LNCaP clone FGC (cell line): Measurements from ENCODE around the gene P2RX1.

Experiments used
- DNase-seq: peaks from one replicate; pipeline ENCODE4 v3.0.0-alpha.2; 2011; ENCODE audit warnings: low read depth
- H3K4me3 ChIP-seq: 2 replicates; pipeline ENCODE4 v1.5.1; 2011; ENCODE audit warnings: mild to moderate bottlenecking, low read depth, low read length, control low read depth
- TF ChIP-seq, protein P1 (sequence below): IDR thresholded peaks from 2 replicates; pipeline ENCODE4 v1.5.1; 2012; ENCODE audit warnings: mild to moderate bottlenecking; ENCODE audit not compliant: control insufficient read depth, insufficient read depth; ENCODE audit errors: extremely low read depth

Gene P2RX1

DNA sequence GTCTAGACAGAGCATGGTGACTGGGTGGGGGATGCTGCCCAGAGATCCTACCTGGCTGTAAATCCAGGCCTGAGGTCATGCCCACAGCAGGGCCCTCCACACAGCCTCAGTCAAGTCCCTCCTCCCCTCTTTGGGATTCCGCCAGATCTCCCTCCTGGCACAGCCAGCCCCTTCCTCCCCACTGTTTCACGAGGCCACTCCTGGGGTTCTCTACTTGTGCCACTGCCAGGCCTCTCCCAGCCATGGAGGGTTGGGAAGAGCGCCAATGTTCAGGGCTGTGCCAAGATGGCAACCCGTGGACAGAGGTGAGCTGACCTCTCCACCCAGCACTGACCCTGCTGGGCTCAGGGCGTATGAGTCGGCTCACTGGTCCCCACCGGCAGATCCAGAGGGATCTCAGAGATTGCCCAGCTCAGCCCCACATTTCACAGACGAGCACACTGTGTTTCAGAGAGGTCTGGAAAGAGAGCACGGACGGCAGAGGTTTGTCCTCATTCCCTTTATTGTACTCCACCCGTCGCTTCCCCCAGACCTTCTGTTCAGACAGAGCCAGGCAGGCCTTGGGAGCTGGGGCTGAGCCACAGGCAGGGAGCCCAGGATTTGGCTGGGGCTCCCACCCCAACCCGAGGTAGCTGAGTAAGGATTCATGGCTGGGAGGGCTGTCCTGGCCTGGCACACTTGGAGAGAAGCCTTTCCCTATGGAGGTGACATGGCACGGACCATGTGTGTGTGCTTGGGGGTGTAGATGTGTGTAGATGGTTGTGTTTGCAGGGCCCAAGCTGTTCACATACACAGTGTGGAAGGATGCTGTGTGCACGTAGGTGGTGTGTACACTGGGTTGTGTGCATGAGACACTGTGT is 19.9 kb downstream of the P2RX1 start:
- no peak overlapping the region for H3K4me3 ChIP-seq
- TF ChIP-seq, protein P1, sequence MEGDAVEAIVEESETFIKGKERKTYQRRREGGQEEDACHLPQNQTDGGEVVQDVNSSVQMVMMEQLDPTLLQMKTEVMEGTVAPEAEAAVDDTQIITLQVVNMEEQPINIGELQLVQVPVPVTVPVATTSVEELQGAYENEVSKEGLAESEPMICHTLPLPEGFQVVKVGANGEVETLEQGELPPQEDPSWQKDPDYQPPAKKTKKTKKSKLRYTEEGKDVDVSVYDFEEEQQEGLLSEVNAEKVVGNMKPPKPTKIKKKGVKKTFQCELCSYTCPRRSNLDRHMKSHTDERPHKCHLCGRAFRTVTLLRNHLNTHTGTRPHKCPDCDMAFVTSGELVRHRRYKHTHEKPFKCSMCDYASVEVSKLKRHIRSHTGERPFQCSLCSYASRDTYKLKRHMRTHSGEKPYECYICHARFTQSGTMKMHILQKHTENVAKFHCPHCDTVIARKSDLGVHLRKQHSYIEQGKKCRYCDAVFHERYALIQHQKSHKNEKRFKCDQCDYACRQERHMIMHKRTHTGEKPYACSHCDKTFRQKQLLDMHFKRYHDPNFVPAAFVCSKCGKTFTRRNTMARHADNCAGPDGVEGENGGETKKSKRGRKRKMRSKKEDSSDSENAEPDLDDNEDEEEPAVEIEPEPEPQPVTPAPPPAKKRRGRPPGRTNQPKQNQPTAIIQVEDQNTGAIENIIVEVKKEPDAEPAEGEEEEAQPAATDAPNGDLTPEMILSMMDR = no peak
- no peak for DNase-seq

DNA sequence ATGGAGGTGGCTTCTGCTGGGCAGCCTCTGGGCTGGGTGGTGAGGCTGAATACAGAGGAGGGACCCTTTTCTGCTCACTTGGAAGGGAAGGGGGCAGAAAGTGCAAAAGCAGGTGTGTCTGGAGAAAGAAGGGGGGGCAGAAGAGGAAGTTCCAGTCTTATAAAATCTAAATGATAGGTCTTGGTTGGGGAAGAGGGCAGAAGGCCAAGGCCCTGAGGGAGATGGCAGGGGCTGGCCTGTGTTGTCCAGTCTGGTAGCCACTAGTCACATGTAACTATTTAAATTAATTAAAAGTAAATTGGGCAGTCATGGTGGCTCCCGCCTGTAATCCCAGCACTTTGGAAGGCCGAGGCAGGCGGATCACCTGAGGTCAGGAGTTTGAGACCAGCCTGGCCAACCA is 20.9 kb downstream of the P2RX1 start:
- peak; percentile 65 for DNase-seq
- TF ChIP-seq, protein P1 = no peak
- H3K4me3 ChIP-seq = no peak overlapping the region

DNA sequence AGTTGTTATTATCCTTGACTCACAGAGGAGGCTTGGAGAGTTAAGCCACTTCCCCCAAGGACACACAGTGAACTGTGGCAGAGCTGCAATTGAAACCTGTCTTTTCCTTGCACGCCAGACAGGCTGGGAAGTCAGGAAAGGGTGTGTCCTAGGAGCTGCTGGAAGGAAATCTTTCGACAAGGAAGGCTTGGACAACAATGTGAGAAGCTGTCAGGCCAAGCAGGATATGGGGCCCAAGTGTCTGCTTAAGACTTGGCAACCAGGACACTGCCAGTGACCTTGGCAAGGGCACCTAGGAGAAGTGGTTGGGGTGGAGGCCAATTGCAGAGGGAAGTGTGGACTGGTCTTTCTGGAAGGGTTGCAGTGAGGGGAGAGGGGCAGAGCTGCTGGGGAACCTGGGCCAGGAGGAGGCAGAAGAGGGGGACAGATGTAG is 21.3 kb downstream of the P2RX1 start:
- TF ChIP-seq, protein P1 = no peak
- H3K4me3 ChIP-seq = no peak overlapping the region
- peak; percentile 97 for DNase-seq

DNA sequence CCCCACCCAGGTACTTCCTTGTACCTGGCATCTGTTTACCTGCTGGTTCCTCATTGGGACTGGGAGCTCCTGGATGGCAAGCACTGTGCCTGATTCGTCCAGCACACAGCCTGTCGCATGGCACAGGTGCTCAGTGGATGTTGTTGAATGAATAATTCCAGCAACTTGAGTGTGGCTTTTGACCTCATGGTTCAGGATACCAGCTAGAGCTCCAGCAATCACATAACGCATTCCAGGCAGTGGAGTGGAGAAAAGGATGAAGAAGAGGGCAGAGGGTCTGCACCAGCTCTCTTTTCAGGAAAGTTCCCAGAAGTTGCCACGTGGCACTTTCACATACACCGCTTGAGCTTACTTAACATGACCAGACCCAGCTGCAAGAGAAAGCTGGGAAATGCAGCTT is 22.1 kb downstream of the P2RX1 start:
- DNase-seq = no peak
- TF ChIP-seq, protein P1 = no peak
- H3K4me3 ChIP-seq = no peak overlapping the region

DNA sequence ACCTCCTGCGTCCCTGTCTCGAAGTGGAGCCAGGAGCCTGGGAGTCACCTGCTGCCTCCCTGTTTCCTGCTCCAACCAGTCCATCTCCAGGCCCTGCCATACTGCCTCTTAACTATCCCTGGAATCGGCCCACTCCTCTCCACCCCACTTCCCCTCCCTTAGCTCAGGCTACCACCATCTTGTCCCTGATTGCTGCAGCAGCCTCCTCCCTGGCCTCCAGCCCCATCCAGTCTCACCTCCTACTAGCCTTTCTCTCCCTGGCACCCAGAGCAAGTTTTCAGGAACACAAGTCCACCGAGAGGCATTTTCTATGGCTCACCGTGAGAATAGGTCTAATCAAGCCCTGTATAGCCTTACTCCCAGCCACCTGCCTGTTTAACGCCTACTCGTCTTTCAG is 22.5 kb downstream of the P2RX1 start:
- no peak for DNase-seq
- H3K4me3 ChIP-seq = peak overlapping the region; percentile 52
- TF ChIP-seq, protein P1 = no peak

DNA sequence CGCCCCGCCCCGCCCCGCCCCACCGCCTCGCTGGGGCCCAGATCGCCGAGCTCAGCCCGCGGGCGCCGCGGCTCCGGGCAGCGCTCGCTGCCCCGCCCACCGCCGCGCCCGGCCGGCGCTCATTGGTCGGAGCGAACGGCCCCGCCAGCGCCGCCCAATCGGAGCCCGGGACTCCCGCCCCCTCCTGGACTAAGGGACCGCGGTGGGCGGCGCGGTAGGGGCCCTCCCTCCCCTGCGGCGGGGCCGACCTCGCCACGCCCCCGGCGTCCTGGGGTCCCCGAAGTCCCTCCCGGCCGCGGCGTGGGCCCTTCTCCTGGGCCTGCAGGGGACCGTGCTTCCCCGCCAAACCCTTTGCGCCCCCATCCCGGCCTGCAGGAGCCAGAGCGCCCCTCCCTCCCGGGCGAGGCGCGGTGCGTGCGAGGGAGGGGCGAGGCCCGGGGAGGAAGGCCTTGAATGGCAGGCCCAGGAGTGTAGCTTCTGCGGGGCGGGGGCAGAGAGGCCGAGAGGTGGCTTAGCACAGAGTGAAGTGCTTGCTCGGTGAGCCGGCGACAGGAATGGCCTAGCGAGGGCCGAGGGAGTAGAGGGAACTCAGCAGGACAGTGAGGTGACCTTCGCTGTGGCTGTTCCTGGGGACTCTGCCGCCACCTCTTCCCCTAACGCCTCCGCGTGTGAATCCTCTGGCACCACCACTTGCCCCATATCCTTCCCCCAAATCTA is 23.1 kb downstream of the P2RX1 start, which contains the start of gene CAMKK1:
Gene CAMKK1 (minus strand): TSS at position 51 of the 717 bp plus-strand sequence. CDS start 7,366 bp downstream, outside the sequence.
- H3K4me3 ChIP-seq = peak within 1 kb of the TSS; percentile 76
- TF ChIP-seq, protein P1 = no peak
- DNase-seq = peak; percentile 59
